ENCODE data around the gene ASB3.

ASB3 gene

DNA sequence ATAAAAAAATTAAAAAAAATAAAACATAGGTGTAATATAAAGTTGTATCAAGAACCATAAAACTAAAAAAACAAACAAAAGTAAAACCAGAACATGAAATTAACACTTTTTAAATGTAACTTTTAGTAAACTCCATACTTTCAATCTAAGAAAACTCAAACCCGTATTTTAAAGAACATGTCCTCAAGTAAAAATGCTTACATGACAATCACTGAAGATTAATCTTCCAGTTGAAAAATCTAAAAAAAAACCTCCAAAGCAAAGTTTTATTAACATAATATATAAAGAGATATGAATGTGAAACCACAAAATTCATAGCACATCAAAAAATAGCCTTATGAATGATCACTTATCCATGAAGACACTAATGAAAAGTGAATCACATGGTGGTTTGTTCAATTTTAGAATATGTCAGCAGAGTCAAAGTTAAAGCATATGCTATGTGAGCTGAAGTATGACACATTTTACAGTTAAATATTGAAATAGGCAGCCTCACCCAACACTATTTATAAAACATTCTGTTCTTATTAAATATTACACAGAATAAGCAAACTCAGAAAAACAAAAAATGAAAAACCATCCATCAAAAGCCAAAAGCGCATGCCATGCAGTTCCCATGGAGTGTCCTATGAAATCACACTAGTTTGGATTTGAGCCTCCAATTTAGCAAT, 42.2 kb downstream of the ASB3 start:
- Histone ChIP-seq H3F3A (ENCODE audit: control insufficient read depth, insufficient read depth) (no peaks in the 10 kb centered on the region), H3K27me3 (ENCODE audit: control insufficient read depth, low read length) (no peaks in the 10 kb centered on the region), H3K9me2 (replicated peaks; ENCODE audit: control insufficient read depth, low read length) (no peaks in the 10 kb centered on the region), H3K9me3 (ENCODE audit: control insufficient read depth, insufficient read depth, low read length) (no peaks in the 10 kb centered on the region), H3K27ac (ENCODE audit: low read depth, low read length) (no peak overlapping the region), H3K4me3 (ENCODE audit: low read length) (no peak overlapping the region), H4K20me1 (ENCODE audit: control insufficient read depth, insufficient read depth, low read depth, low read length) (no peaks in the 10 kb centered on the region), H3K4me2 (ENCODE audit: low read length) (peak overlapping the region; percentile 21; the same call in 1 of the 2 replicates), H3K4me1 (ENCODE audit: control insufficient read depth, low read length) (peaks cover 8% of the 10 kb centered on the region; the same call in 1 of the 2 replicates), H3K36me3 (ENCODE audit: control insufficient read depth, low read length) (peaks cover 8% of the 10 kb centered on the region), H3K79me2 (ENCODE audit: control insufficient read depth, low read length) (no peaks in the 10 kb centered on the region)
- TF ChIP-seq EZH2phosphoT487 (IDR thresholded peaks at IDR 0.05; ENCODE audit: borderline replicate concordance, low read length): no peak
- TF ChIP-seq, protein P1, sequence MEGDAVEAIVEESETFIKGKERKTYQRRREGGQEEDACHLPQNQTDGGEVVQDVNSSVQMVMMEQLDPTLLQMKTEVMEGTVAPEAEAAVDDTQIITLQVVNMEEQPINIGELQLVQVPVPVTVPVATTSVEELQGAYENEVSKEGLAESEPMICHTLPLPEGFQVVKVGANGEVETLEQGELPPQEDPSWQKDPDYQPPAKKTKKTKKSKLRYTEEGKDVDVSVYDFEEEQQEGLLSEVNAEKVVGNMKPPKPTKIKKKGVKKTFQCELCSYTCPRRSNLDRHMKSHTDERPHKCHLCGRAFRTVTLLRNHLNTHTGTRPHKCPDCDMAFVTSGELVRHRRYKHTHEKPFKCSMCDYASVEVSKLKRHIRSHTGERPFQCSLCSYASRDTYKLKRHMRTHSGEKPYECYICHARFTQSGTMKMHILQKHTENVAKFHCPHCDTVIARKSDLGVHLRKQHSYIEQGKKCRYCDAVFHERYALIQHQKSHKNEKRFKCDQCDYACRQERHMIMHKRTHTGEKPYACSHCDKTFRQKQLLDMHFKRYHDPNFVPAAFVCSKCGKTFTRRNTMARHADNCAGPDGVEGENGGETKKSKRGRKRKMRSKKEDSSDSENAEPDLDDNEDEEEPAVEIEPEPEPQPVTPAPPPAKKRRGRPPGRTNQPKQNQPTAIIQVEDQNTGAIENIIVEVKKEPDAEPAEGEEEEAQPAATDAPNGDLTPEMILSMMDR (IDR thresholded peaks at IDR 0.05; ENCODE audit: low read depth, low read length, poor library complexity, severe bottlenecking): no peak

DNA sequence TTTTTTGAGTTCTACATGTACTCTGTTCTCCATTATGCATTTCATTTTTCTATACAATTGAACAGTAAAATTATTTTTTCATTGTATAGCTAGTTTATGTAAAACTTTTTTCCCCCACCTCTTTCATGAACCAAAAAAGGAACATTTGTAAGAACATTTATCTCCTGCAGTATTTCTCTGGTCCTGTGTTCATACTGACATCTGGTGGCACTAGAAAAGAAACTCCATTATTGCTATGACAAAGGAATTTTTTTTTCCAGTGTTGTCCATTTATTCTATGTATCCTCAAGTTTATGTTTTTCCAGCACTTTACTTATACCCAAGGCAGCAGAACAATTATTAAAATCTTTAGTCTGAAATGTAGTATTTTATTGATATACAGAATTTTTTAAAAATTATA, 46.6 kb downstream of the ASB3 start:
- no peaks in the 10 kb centered on the region for H3K27me3 ChIP-seq (ENCODE audit: control insufficient read depth, low read length)
- H3K27ac ChIP-seq (ENCODE audit: low read depth, low read length): no peak overlapping the region
- H3F3A ChIP-seq (ENCODE audit: control insufficient read depth, insufficient read depth): 0 out of 2 replicates have a peak, but pooled peaks cover 3% of the 10 kb centered on the region
- no peak overlapping the region for H3K4me2 ChIP-seq (ENCODE audit: low read length)
- H3K9me2 ChIP-seq (replicated peaks; ENCODE audit: control insufficient read depth, low read length): no peaks in the 10 kb centered on the region
- TF ChIP-seq, protein P1 (IDR thresholded peaks at IDR 0.05; ENCODE audit: low read depth, low read length, poor library complexity, severe bottlenecking): no peak
- no peak for TF ChIP-seq EZH2phosphoT487 (IDR thresholded peaks at IDR 0.05; ENCODE audit: borderline replicate concordance, low read length)
- H3K4me1 ChIP-seq (ENCODE audit: control insufficient read depth, low read length): peaks cover 8% of the 10 kb centered on the region; the same call in 1 of the 2 replicates
- no peaks in the 10 kb centered on the region for H3K9me3 ChIP-seq (ENCODE audit: control insufficient read depth, insufficient read depth, low read length)
- H3K79me2 ChIP-seq (ENCODE audit: control insufficient read depth, low read length): no peaks in the 10 kb centered on the region
- no peaks in the 10 kb centered on the region for H4K20me1 ChIP-seq (ENCODE audit: control insufficient read depth, insufficient read depth, low read depth, low read length)
- no peak overlapping the region for H3K4me3 ChIP-seq (ENCODE audit: low read length)
- H3K36me3 ChIP-seq (ENCODE audit: control insufficient read depth, low read length): no peaks in the 10 kb centered on the region; the same call in 1 of the 2 replicates

DNA sequence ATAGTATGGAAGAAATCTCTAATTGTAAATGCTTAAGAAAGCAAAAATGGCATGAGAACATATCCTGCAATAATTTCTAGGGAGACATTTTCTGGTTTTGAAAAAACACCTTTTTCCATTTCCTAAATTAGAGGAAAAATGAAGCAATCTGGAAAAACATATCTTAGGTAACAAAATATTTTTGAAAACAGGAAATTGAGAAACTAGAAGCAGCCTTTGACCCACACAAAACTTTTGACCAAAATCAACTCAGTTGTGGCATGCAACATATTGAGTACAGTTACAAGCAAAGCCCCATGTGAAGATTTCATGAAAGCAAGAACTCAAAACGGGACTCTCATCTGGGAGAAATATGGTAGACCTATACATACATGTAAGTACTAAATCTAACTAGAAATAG, 47.7 kb downstream of the ASB3 start:
- no peaks in the 10 kb centered on the region for H3K79me2 ChIP-seq (ENCODE audit: control insufficient read depth, low read length)

More for the DNA sequence above, 47.7 kb downstream of the ASB3 start:
- Histone ChIP-seq H3K27ac (ENCODE audit: low read depth, low read length) (no peak overlapping the region), H3K36me3 (ENCODE audit: control insufficient read depth, low read length) (peaks cover 3% of the 10 kb centered on the region; the same call in 1 of the 2 replicates), H3K27me3 (ENCODE audit: control insufficient read depth, low read length) (no peaks in the 10 kb centered on the region), H3K9me2 (replicated peaks; ENCODE audit: control insufficient read depth, low read length) (no peaks in the 10 kb centered on the region), H3K4me3 (ENCODE audit: low read length) (no peak overlapping the region), H4K20me1 (ENCODE audit: control insufficient read depth, insufficient read depth, low read depth, low read length) (no peaks in the 10 kb centered on the region), H3K4me2 (ENCODE audit: low read length) (no peak overlapping the region), H3K9me3 (ENCODE audit: control insufficient read depth, insufficient read depth, low read length) (no peaks in the 10 kb centered on the region), H3K4me1 (ENCODE audit: control insufficient read depth, low read length) (no peaks in the 10 kb centered on the region), H3F3A (ENCODE audit: control insufficient read depth, insufficient read depth) (0 out of 2 replicates have a peak, but pooled peaks cover 3% of the 10 kb centered on the region)
- TF ChIP-seq, protein P1 (IDR thresholded peaks at IDR 0.05; ENCODE audit: low read depth, low read length, poor library complexity, severe bottlenecking): no peak
- no peak for TF ChIP-seq EZH2phosphoT487 (IDR thresholded peaks at IDR 0.05; ENCODE audit: borderline replicate concordance, low read length)
